Body of pancreas (tissue), 4 donors: ENCODE data around the gene COX4I2. TPM values are rescaled to one million over a fixed set of nuclear protein-coding genes. Genes with fewer than 3 reads are reported as not detected.
A peak's percentile ranks its signal among the peaks of the same experiment; 100 is the strongest.
"Not testable (repeated sequence)": the region's sequence is repeated elsewhere in the genome, so short reads cannot be mapped to it uniquely, and the experiment has no call there.

ENCODE experiments used
- ATAC-seq: fragments of 150-250 bp; one replicate; pipeline ENCODE4 v1.9.1; 2016
- DNase-seq, 4 donors: peaks; one replicate each; pipeline ENCODE4 v3.0.0-alpha.2; 2019
- H3K27ac ChIP-seq, 4 donors: fragments of 200-600 bp; sonication (generic); 1 replicate in 3 of 4; 2 replicates in 1 of 4; pipeline versions ENCODE4 v1.5.1 to v1.6.1; 2016 to 2019; ENCODE audit warnings: mild to moderate bottlenecking in 1 of 4, mixed read lengths in 1 of 4, moderate library complexity in 1 of 4
- H3K27me3 ChIP-seq, 2 donors: fragments of 200-600 bp; sonication (generic); one replicate each; pipeline ENCODE4 v1.6.0; 2016; ENCODE audit warnings: mild to moderate bottlenecking in 1 of 2
- H3K36me3 ChIP-seq, 2 donors: fragments of 200-600 bp; sonication (generic); replicated peaks in 1 of 2; 2 replicates each; pipeline ENCODE4 v1.5.1; 2016; ENCODE audit warnings: low read depth in 2 of 2; ENCODE audit not compliant: insufficient read depth in 1 of 2
- H3K4me1 ChIP-seq: fragments of 200-600 bp; sonication (generic); one replicate; pipeline ENCODE4 v1.6.0; 2016
- H3K4me3 ChIP-seq, 2 donors: fragments of 200-600 bp; sonication (generic); 1 replicate in 1 of 2; 2 replicates in 1 of 2; pipeline ENCODE4 v1.5.1; 2016 to 2019
- H3K9me3 ChIP-seq, 3 donors: fragments of 200-600 bp; sonication (generic); 1 replicate in 2 of 3; 2 replicates in 1 of 3; pipeline ENCODE4 v1.5.1; 2016
- CTCF ChIP-seq, 7 experiments: fragments of 450-650 bp in 4 of 7; fragments of 200-600 bp in 3 of 7; sonication (generic) in 3 of 7; IDR thresholded peaks; one replicate each; pipeline ENCODE4 v1.5.1; 2016 to 2019; ENCODE audit warnings: antibody characterized with exemption in 7 of 7
- POLR2A ChIP-seq, 3 donors: fragments of 450-650 bp; IDR thresholded peaks; one replicate each; pipeline ENCODE4 v1.6.1; 2016; ENCODE audit warnings: antibody characterized with exemption in 3 of 3, mild to moderate bottlenecking in 2 of 3
- whole genome bisulfite sequencing, 2 donors: methylation state at CpG; one replicate each; pipeline ENCODE4 v1.1.5; 2017; 5-methylcytosine and 5-hydroxymethylcytosine counted together
- intact Hi-C: fragments of 100-400 bp; cut with DNase I; formaldehyde crosslinking; loops from one replicate; pipeline ENCODE4 v1.15.1; 2023
- total RNA-seq, 2 donors: library from RNA; depleted of rRNA; stranded (reverse); fragments of >200 nt; gene quantifications; one replicate each; pipeline ENCODE4 v1.1.0, GENCODE V29; 2016

The COX4I2 gene
- total RNA-seq, 2 donors from 2014 or later: not detected

GRCh38 chr20:31667315-31668285 is 29.9 kb downstream of the COX4I2 start:
- Histone ChIP-seq H3K9me3 (no peaks in the 10 kb centered on the region), H3K27ac (peak overlapping the region; percentile 46 to 72 (median 70)), H3K4me3 (no peak overlapping the region), H3K36me3 (peaks cover 0 to 6% of the 10 kb centered on the region in 2 donors), H3K4me1 (peaks cover 89% of the 10 kb centered on the region), H3K27me3 (no peaks in the 10 kb centered on the region)
- no peak for DNase-seq
- 83 to 91% methylated on average over 15 of the region's 15 CpGs for WGBS, 2 donors
- TF ChIP-seq CTCF (IDR thresholded peaks at IDR 0.05) (no peak), POLR2A (IDR thresholded peaks at IDR 0.05) (no peak)
- ATAC-seq: no peak
- intact Hi-C loops: no loop called here

- H3K9me3 ChIP-seq, H3K36me3 ChIP-seq, H3K4me3 ChIP-seq, DNase-seq, intact Hi-C loops, H3K27me3 ChIP-seq, ATAC-seq: not testable (repeated sequence)
- WGBS, 2 donors: 94 to 100% methylated on average over 2 of the region's 2 CpGs
- H3K27ac ChIP-seq: peak overlapping the region in 3 of 4 donors; percentile 80 to 91 (median 86)
- peaks cover 90% of the 10 kb centered on the region for H3K4me1 ChIP-seq
Observed at GRCh38 chr20:31668944-31669343, 31.2 kb downstream of the COX4I2 start.

GRCh38 chr20:31669876-31670275 is 32.2 kb downstream of the COX4I2 start:
- Histone ChIP-seq H3K4me1 (peaks cover 89% of the 10 kb centered on the region), H3K27ac (peak overlapping the region; percentile 80 to 95 (median 88))
- no peak for ATAC-seq

GRCh38 chr20:31670371-31671228 is 32.9 kb downstream of the COX4I2 start:
- peak; percentile 88 for ATAC-seq
- H3K27me3 ChIP-seq: no peaks in the 10 kb centered on the region
- intact Hi-C loops: no loop called here
- no peaks in the 10 kb centered on the region for H3K9me3 ChIP-seq
- peak; percentile 83 to 93 (median 92) for DNase-seq
- H3K27ac ChIP-seq: peak overlapping the region; percentile 80 to 95 (median 88)
- peaks cover 89% of the 10 kb centered on the region for H3K4me1 ChIP-seq
- 17 to 27% methylated on average over 10 of the region's 10 CpGs for WGBS, 2 donors
- H3K36me3 ChIP-seq: peaks cover 0 to 2% of the 10 kb centered on the region in 2 donors
- TF ChIP-seq CTCF (IDR thresholded peaks at IDR 0.05) (peak in 2 of 7 experiments; percentile 18 to 20), POLR2A (IDR thresholded peaks at IDR 0.05) (peak in 2 of 3 donors; percentile 17 to 52)
- H3K4me3 ChIP-seq: no peak overlapping the region

More at GRCh38 chr20:31669876-31670275, 32.2 kb downstream of the COX4I2 start:
- WGBS, 2 donors: 43 to 45% methylated on average over 2 to 3 of the region's 3 CpGs
- no peaks in the 10 kb centered on the region for H3K27me3 ChIP-seq
- peaks cover 0 to 5% of the 10 kb centered on the region in 2 donors for H3K36me3 ChIP-seq
- TF ChIP-seq CTCF (IDR thresholded peaks at IDR 0.05) (no peak), POLR2A (IDR thresholded peaks at IDR 0.05) (no peak)
- DNase-seq: no peak
- no peaks in the 10 kb centered on the region for H3K9me3 ChIP-seq
- intact Hi-C loops: no loop called here
- no peak overlapping the region for H3K4me3 ChIP-seq

GRCh38 chr20:31671324-31671723 is 33.6 kb downstream of the COX4I2 start:
- Histone ChIP-seq H3K4me1 (peaks cover 90% of the 10 kb centered on the region), H3K36me3 (no peaks in the 10 kb centered on the region), H3K4me3 (no peak overlapping the region), H3K27me3 (no peaks in the 10 kb centered on the region), H3K9me3 (no peaks in the 10 kb centered on the region), H3K27ac (peak overlapping the region; percentile 80 to 95 (median 88))
- ATAC-seq (no peak), DNase-seq (no peak)
- TF ChIP-seq CTCF (IDR thresholded peaks at IDR 0.05): no peak
- TF ChIP-seq POLR2A (IDR thresholded peaks at IDR 0.05): no peak
- intact Hi-C loops: no loop called here
- WGBS, 2 donors: 95 to 100% methylated on average over 2 of the region's 2 CpGs
